HCT116 (cell line): ENCODE data around the gene CNTNAP2. TPM values are rescaled to one million over a fixed set of nuclear protein-coding genes. Genes with fewer than 3 reads are reported as not detected.

Source experiments
- ATAC-seq: fragments of 200-7000 bp; cut with Tn5 transposase; 2 replicates; pipeline ENCODE4 v1.9.1; 2020; ENCODE audit warnings: mild to moderate bottlenecking, moderate library complexity
- BruUV-seq: library from RNA; stranded (reverse); fragments of 400-500 nt; replicated peaks from 2 replicates; lab custom pipeline; 2021; lab: Mats Ljungman, UMichigan
- CTCF ChIA-PET: fragments of 300-600 bp; sonication (Branson Sonifier 250); formaldehyde crosslinking; loops from one replicate; lab custom pipeline; 2021; ENCODE audit warnings: antibody characterized with exemption; lab: Charles Lee
- POLR2A ChIA-PET: fragments of 300-600, 350-600 bp; sonication (Branson Sonifier 250); formaldehyde crosslinking; loops from one replicate; lab custom pipeline; 2021; ENCODE audit warnings: antibody characterized with exemption; lab: Charles Lee
- RAD21 ChIA-PET, 2 experiments: fragments of 300-600 bp; sonication (Branson Sonifier 250); formaldehyde crosslinking; loops; one replicate each; lab custom pipeline; 2023; ENCODE audit warnings: low total read pairs in 2 of 2; ENCODE audit not compliant: uncharacterized antibody in 2 of 2, unreplicated experiment in 2 of 2, low non-redundant PET in 1 of 2; lab: Charles Lee
- DNase-seq: peaks from one replicate; pipeline ENCODE4 v3.0.0-alpha.2; 2010; ENCODE audit warnings: low read depth, low spot score
- H2AFZ ChIP-seq: fragments of 200-600 bp; shearing (Covaris generic), sonication (generic); 2 replicates; pipeline ENCODE4 v1.6.1; 2017; ENCODE audit warnings: low read depth, mixed run types, mixed read lengths, antibody characterized with exemption, low read length; ENCODE audit not compliant: poor library complexity, severe bottlenecking
- H3K27ac ChIP-seq: 2 replicates; pipeline ENCODE4 v1.5.1; 2012; ENCODE audit warnings: low read depth, low read length
- H3K27me3 ChIP-seq: fragments of 200-600 bp; sonication (generic); 2 replicates; pipeline ENCODE4 v1.6.1; 2016; ENCODE audit warnings: mixed run types, low read length, mixed read lengths; ENCODE audit not compliant: insufficient read depth
- H3K36me3 ChIP-seq, 2 experiments: fragments of 200-500 bp in 1 of 2; fragments of 200-600 bp in 1 of 2; sonication (Bioruptor generic) in 1 of 2; sonication (generic) in 1 of 2; 2 replicates each; pipeline versions ENCODE4 v1.5.1 to v1.6.1; 2014 to 2016; ENCODE audit warnings: low read length in 2 of 2, inconsistent platforms in 1 of 2, mixed read lengths in 1 of 2, mixed run types in 1 of 2; ENCODE audit not compliant: insufficient read depth in 2 of 2, control insufficient read depth in 1 of 2
- H3K4me1 ChIP-seq, 2 experiments: fragments of 200-600 bp in 1 of 2; sonication (generic) in 1 of 2; 2 replicates each; pipeline versions ENCODE4 v1.5.1 to v1.6.1; 2012 to 2017; ENCODE audit warnings: low read length in 2 of 2, inconsistent platforms in 1 of 2, mild to moderate bottlenecking in 1 of 2, mixed read lengths in 1 of 2, mixed run types in 1 of 2, moderate library complexity in 1 of 2; ENCODE audit not compliant: insufficient read depth in 2 of 2, control insufficient read depth in 1 of 2
- H3K4me2 ChIP-seq: fragments of 200-600 bp; sonication (generic); 2 replicates; pipeline ENCODE4 v1.6.1; 2017; ENCODE audit warnings: mixed run types, low read length, mixed read lengths
- H3K4me3 ChIP-seq, 2 experiments: fragments of 200-600 bp in 1 of 2; sonication (generic) in 1 of 2; replicated peaks in 1 of 2; 2 replicates each; pipeline ENCODE4 v1.5.1; 2011 to 2016; ENCODE audit warnings: low read length in 2 of 2, control low read depth in 1 of 2, low read depth in 1 of 2, mild to moderate bottlenecking in 1 of 2, mixed read lengths in 1 of 2, mixed run types in 1 of 2
- H3K79me2 ChIP-seq: fragments of 200-600 bp; sonication (generic); 2 replicates; pipeline ENCODE4 v1.6.1; 2017; ENCODE audit warnings: mild to moderate bottlenecking, mixed run types, low read length, moderate library complexity, mixed read lengths; ENCODE audit not compliant: insufficient read depth
- H3K9ac ChIP-seq: fragments of 200-600 bp; sonication (generic); 2 replicates; pipeline ENCODE4 v1.6.1; 2016; ENCODE audit warnings: low read length, mixed read lengths
- H3K9me2 ChIP-seq: fragments of 200-600 bp; sonication (generic), shearing (Covaris generic); 2 replicates; pipeline ENCODE4 v1.6.1; 2017; ENCODE audit warnings: mixed run types, mild to moderate bottlenecking, moderate library complexity; ENCODE audit not compliant: insufficient read depth
- H3K9me3 ChIP-seq, 2 experiments: fragments of 200-500 bp in 1 of 2; fragments of 200-600 bp in 1 of 2; sonication (Bioruptor generic) in 1 of 2; sonication (generic) in 1 of 2; 2 replicates each; pipeline ENCODE4 v1.6.1; 2014 to 2017; ENCODE audit warnings: low read length in 2 of 2, mixed read lengths in 2 of 2, inconsistent platforms in 1 of 2, low read depth in 1 of 2, mild to moderate bottlenecking in 1 of 2, mixed run types in 1 of 2, moderate library complexity in 1 of 2; ENCODE audit not compliant: control insufficient read depth in 1 of 2, insufficient read depth in 1 of 2
- H4K20me1 ChIP-seq: fragments of 200-600 bp; sonication (generic), shearing (Covaris generic); 2 replicates; pipeline ENCODE4 v1.6.1; 2017; ENCODE audit warnings: mixed run types, mild to moderate bottlenecking, moderate library complexity; ENCODE audit not compliant: insufficient read depth
- EGR1 ChIP-seq: IDR thresholded peaks from 2 replicates; pipeline ENCODE4 v1.6.1; 2012; ENCODE audit warnings: low read depth
- SIN3A ChIP-seq: IDR thresholded peaks from 2 replicates; pipeline ENCODE4 v1.6.1; 2012; ENCODE audit warnings: low read depth
- SRF ChIP-seq: IDR thresholded peaks from 2 replicates; pipeline ENCODE4 v1.6.1; 2012; ENCODE audit warnings: low read depth
- ZBTB33 ChIP-seq: IDR thresholded peaks from 2 replicates; pipeline ENCODE4 v1.6.1; 2011; ENCODE audit warnings: mild to moderate bottlenecking, low read length, moderate library complexity; ENCODE audit not compliant: insufficient replicate concordance; ENCODE audit errors: extremely low read depth
- intact Hi-C: fragments of 100-400 bp; cut with micrococcal nuclease; formaldehyde crosslinking; loops from 2 replicates; pipeline ENCODE4 v1.10.0; 2022
- total RNA-seq: library from RNA; stranded (reverse); gene quantifications from one replicate; pipeline ENCODE4 v1.2.1, GENCODE V29; 2021; ENCODE audit not compliant: unreplicated experiment
- TF ChIP-seq, protein P1 (sequence below), 3 experiments: fragments of 200-600 bp in 1 of 3; sonication (generic) in 1 of 3; IDR thresholded peaks in 2 of 3; conservative IDR thresholded peaks in 1 of 3; 2 replicates each; pipeline ENCODE4 v1.5.1; 2012 to 2017; ENCODE audit warnings: low read depth in 2 of 3, low read length in 2 of 3, antibody characterized with exemption in 1 of 3, borderline replicate concordance in 1 of 3, control low read depth in 1 of 3, mild to moderate bottlenecking in 1 of 3, mixed read lengths in 1 of 3, mixed run types in 1 of 3, moderate library complexity in 1 of 3; ENCODE audit not compliant: insufficient read depth in 1 of 3

Gene CNTNAP2
- total RNA-seq, 1 experiment from 2014 or later: 0.37 TPM

- Histone ChIP-seq H3K79me2 (no peaks in the 10 kb centered on the region), H3K27me3 (peaks cover 18% of the 10 kb centered on the region; the same call in 1 of the 2 replicates), H3K36me3 (no peaks in the 10 kb centered on the region), H3K9ac (no peak overlapping the region), H3K9me3 (no peaks in the 10 kb centered on the region), H4K20me1 (no peaks in the 10 kb centered on the region), H3K4me3 (no peak overlapping the region), H3K9me2 (no peaks in the 10 kb centered on the region), H3K4me2 (no peak overlapping the region), H3K4me1 (no peaks in the 10 kb centered on the region), H2AFZ (no peak overlapping the region), H3K27ac (no peak overlapping the region)
- POLR2A ChIA-PET: no interaction called here
- no peak for TF ChIP-seq SRF
- TF ChIP-seq ZBTB33: no peak
- TF ChIP-seq, protein P1, sequence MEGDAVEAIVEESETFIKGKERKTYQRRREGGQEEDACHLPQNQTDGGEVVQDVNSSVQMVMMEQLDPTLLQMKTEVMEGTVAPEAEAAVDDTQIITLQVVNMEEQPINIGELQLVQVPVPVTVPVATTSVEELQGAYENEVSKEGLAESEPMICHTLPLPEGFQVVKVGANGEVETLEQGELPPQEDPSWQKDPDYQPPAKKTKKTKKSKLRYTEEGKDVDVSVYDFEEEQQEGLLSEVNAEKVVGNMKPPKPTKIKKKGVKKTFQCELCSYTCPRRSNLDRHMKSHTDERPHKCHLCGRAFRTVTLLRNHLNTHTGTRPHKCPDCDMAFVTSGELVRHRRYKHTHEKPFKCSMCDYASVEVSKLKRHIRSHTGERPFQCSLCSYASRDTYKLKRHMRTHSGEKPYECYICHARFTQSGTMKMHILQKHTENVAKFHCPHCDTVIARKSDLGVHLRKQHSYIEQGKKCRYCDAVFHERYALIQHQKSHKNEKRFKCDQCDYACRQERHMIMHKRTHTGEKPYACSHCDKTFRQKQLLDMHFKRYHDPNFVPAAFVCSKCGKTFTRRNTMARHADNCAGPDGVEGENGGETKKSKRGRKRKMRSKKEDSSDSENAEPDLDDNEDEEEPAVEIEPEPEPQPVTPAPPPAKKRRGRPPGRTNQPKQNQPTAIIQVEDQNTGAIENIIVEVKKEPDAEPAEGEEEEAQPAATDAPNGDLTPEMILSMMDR (IDR thresholded peaks at IDR 0.05 in 2 of 3, conservative IDR thresholded peaks at IDR 0.05 in 1 of 3; ENCODE audit: borderline replicate concordance in 1 of 3, insufficient read depth in 1 of 3, low read depth in 2 of 3, low read length in 2 of 3): no peak
- TF ChIP-seq EGR1: no peak
- TF ChIP-seq SIN3A: no peak
- ATAC-seq: no peak
- no TSS peak for BruUV-seq
- no peak for DNase-seq
- intact Hi-C loops: no loop called here
- RAD21 ChIA-PET: no interaction called here
- CTCF ChIA-PET: no interaction called here
These were observed 2303.5 kb downstream of the CNTNAP2 start for GRCh38 chr7:148419856-148420832.
